HG03039 (cell line): ENCODE results near the gene GLIPR2.
"Not testable (repeated sequence)": the region's sequence is repeated elsewhere in the genome, so short reads cannot be mapped to it uniquely, and the experiment has no call there.

Experiments
- ATAC-seq: cut with Tn5 transposase; IDR thresholded peaks from one replicate; pipeline ENCODE4 v1.9.1; 2021; ENCODE audit warnings: mild to moderate bottlenecking, moderate library complexity; ENCODE audit not compliant: unreplicated experiment

GLIPR2 gene

GRCh38 chr9:36143245-36143641 lies 6.7 kb downstream of the GLIPR2 start:
- ATAC-seq: no peak

GRCh38 chr9:36144309-36145232 lies 8.0 kb downstream of the GLIPR2 start:
- no peak for ATAC-seq

- ATAC-seq: no peak
These were observed 9.4 kb downstream of the GLIPR2 start for GRCh38 chr9:36145970-36146369.

GRCh38 chr9:36146651-36147050 lies 10.1 kb downstream of the GLIPR2 start:
- no peak for ATAC-seq

GRCh38 chr9:36147441-36148175 lies 11.1 kb downstream of the GLIPR2 start:
- ATAC-seq: no peak

GRCh38 chr9:36148311-36149051 lies 11.9 kb downstream of the GLIPR2 start:
- ATAC-seq: no peak

GRCh38 chr9:36149197-36149596 lies 12.7 kb downstream of the GLIPR2 start:
- ATAC-seq: no peak

- ATAC-seq: no peak
These were observed 14.2 kb downstream of the GLIPR2 start for GRCh38 chr9:36150574-36151315.

GRCh38 chr9:36151316-36152210 lies 15.0 kb downstream of the GLIPR2 start:
- ATAC-seq: peak; percentile 63

- ATAC-seq: no peak
These were observed 16.4 kb downstream of the GLIPR2 start for GRCh38 chr9:36152741-36153438.

- no peak for ATAC-seq
These were observed 17.2 kb downstream of the GLIPR2 start for GRCh38 chr9:36153746-36154145.

- ATAC-seq: no peak
These were observed 17.9 kb downstream of the GLIPR2 start for GRCh38 chr9:36154331-36154952.

- ATAC-seq: no peak
These were observed 19.6 kb downstream of the GLIPR2 start for GRCh38 chr9:36156116-36156515.

- ATAC-seq: no peak
These were observed 21.6 kb downstream of the GLIPR2 start for GRCh38 chr9:36158122-36158521.

GRCh38 chr9:36158917-36159316 lies 22.4 kb downstream of the GLIPR2 start:
- ATAC-seq: no peak

- ATAC-seq: not testable (repeated sequence)
These were observed 23.0 kb downstream of the GLIPR2 start for GRCh38 chr9:36159509-36159908.

- not testable (repeated sequence) for ATAC-seq
These were observed 23.6 kb downstream of the GLIPR2 start for GRCh38 chr9:36160126-36160525.

GRCh38 chr9:36161187-36161586 lies 24.7 kb downstream of the GLIPR2 start:
- ATAC-seq: no peak
